Rectal smooth muscle tissue (tissue), 1 donor: ENCODE measurements around the gene HNF4A.

Experiments
- H3K27ac ChIP-seq: one replicate; pipeline ENCODE4 v1.7.0; 2013; ENCODE audit warnings: low read depth, low read length, inconsistent platforms
- H3K27me3 ChIP-seq: one replicate; pipeline ENCODE4 v1.7.0; 2013; ENCODE audit warnings: low read length; ENCODE audit not compliant: control insufficient read depth, insufficient read depth
- H3K36me3 ChIP-seq: one replicate; pipeline ENCODE4 v1.7.0; 2013; ENCODE audit warnings: low read length; ENCODE audit not compliant: control insufficient read depth, insufficient read depth
- H3K4me1 ChIP-seq: one replicate; pipeline ENCODE4 v1.7.0; 2013; ENCODE audit warnings: low read length; ENCODE audit not compliant: control insufficient read depth, insufficient read depth
- H3K4me3 ChIP-seq: one replicate; pipeline ENCODE4 v1.7.0; 2013; ENCODE audit warnings: low read length
- H3K9ac ChIP-seq: one replicate; pipeline ENCODE4 v1.7.0; 2013; ENCODE audit warnings: low read length

Gene HNF4A

GRCh38 chr20:44354979-44355497 is 461 bp upstream of the HNF4A start:
- H3K4me1 ChIP-seq, result no peaks in the 10 kb centered on the region
- no peak overlapping the region for H3K27ac ChIP-seq
- no peak overlapping the region for H3K9ac ChIP-seq
- H3K36me3 ChIP-seq, result no peaks in the 10 kb centered on the region
- H3K27me3 ChIP-seq, result no peaks in the 10 kb centered on the region
- peak overlapping the region; percentile 57 for H3K4me3 ChIP-seq

- no peak overlapping the region for H3K27ac ChIP-seq
- H3K36me3 ChIP-seq, result no peaks in the 10 kb centered on the region
- peak overlapping the region; percentile 0 for H3K9ac ChIP-seq
- H3K27me3 ChIP-seq, result no peaks in the 10 kb centered on the region
- H3K4me1 ChIP-seq, result no peaks in the 10 kb centered on the region
- H3K4me3 ChIP-seq, result peak overlapping the region; percentile 57
Observed at GRCh38 chr20:44356353-44356723, 839 bp downstream of the HNF4A start.

GRCh38 chr20:44357020-44357419 is 1.5 kb downstream of the HNF4A start:
- no peaks in the 10 kb centered on the region for H3K36me3 ChIP-seq
- H3K27ac ChIP-seq, result no peak overlapping the region
- H3K4me3 ChIP-seq, result peak overlapping the region; percentile 22
- no peak overlapping the region for H3K9ac ChIP-seq
- no peaks in the 10 kb centered on the region for H3K4me1 ChIP-seq
- H3K27me3 ChIP-seq, result no peaks in the 10 kb centered on the region

GRCh38 chr20:44357555-44358125 is 2.1 kb downstream of the HNF4A start:
- no peaks in the 10 kb centered on the region for H3K27me3 ChIP-seq
- no peak overlapping the region for H3K9ac ChIP-seq
- no peak overlapping the region for H3K27ac ChIP-seq
- no peaks in the 10 kb centered on the region for H3K36me3 ChIP-seq
- no peaks in the 10 kb centered on the region for H3K4me1 ChIP-seq
- peak overlapping the region; percentile 23 for H3K4me3 ChIP-seq

- Histone ChIP-seq H3K9ac (no peak overlapping the region), H3K4me1 (no peaks in the 10 kb centered on the region), H3K27me3 (no peaks in the 10 kb centered on the region), H3K36me3 (no peaks in the 10 kb centered on the region), H3K27ac (no peak overlapping the region), H3K4me3 (no peak overlapping the region)
Observed at GRCh38 chr20:44358776-44359175, 3.3 kb downstream of the HNF4A start.

GRCh38 chr20:44360221-44360620 is 4.7 kb downstream of the HNF4A start:
- no peaks in the 10 kb centered on the region for H3K4me1 ChIP-seq
- no peaks in the 10 kb centered on the region for H3K27me3 ChIP-seq
- H3K27ac ChIP-seq, result no peak overlapping the region
- H3K36me3 ChIP-seq, result no peaks in the 10 kb centered on the region
- no peak overlapping the region for H3K9ac ChIP-seq
- no peak overlapping the region for H3K4me3 ChIP-seq

GRCh38 chr20:44361021-44361420 is 5.5 kb downstream of the HNF4A start:
- no peak overlapping the region for H3K9ac ChIP-seq
- no peaks in the 10 kb centered on the region for H3K4me1 ChIP-seq
- H3K36me3 ChIP-seq, result no peaks in the 10 kb centered on the region
- no peaks in the 10 kb centered on the region for H3K27me3 ChIP-seq
- no peak overlapping the region for H3K4me3 ChIP-seq
- no peak overlapping the region for H3K27ac ChIP-seq

- Histone ChIP-seq H3K4me3 (no peak overlapping the region), H3K36me3 (no peaks in the 10 kb centered on the region), H3K27ac (no peak overlapping the region), H3K4me1 (no peaks in the 10 kb centered on the region), H3K9ac (no peak overlapping the region), H3K27me3 (no peaks in the 10 kb centered on the region)
Observed at GRCh38 chr20:44362466-44362940, 7.0 kb downstream of the HNF4A start.

GRCh38 chr20:44364068-44364467 is 8.6 kb downstream of the HNF4A start:
- Histone ChIP-seq H3K9ac (no peak overlapping the region), H3K4me3 (no peak overlapping the region), H3K27me3 (no peaks in the 10 kb centered on the region), H3K27ac (no peak overlapping the region), H3K4me1 (no peaks in the 10 kb centered on the region), H3K36me3 (no peaks in the 10 kb centered on the region)

- H3K4me1 ChIP-seq, result no peaks in the 10 kb centered on the region
- H3K36me3 ChIP-seq, result no peaks in the 10 kb centered on the region
- no peak overlapping the region for H3K27ac ChIP-seq
Observed at GRCh38 chr20:44364780-44365179, 9.3 kb downstream of the HNF4A start.

GRCh38 chr20:44367746-44368145 is 12.2 kb downstream of the HNF4A start:
- Histone ChIP-seq H3K27ac (no peak overlapping the region), H3K36me3 (no peaks in the 10 kb centered on the region), H3K9ac (no peak overlapping the region), H3K4me1 (no peaks in the 10 kb centered on the region), H3K4me3 (no peak overlapping the region), H3K27me3 (no peaks in the 10 kb centered on the region)

More at GRCh38 chr20:44364780-44365179, 9.3 kb downstream of the HNF4A start:
- Histone ChIP-seq H3K27me3 (no peaks in the 10 kb centered on the region), H3K4me3 (no peak overlapping the region), H3K9ac (no peak overlapping the region)

GRCh38 chr20:44370639-44371218 is 15.2 kb downstream of the HNF4A start:
- Histone ChIP-seq H3K9ac (no peak overlapping the region), H3K36me3 (no peaks in the 10 kb centered on the region), H3K4me1 (no peaks in the 10 kb centered on the region), H3K27me3 (no peaks in the 10 kb centered on the region), H3K27ac (no peak overlapping the region), H3K4me3 (no peak overlapping the region)

GRCh38 chr20:44382641-44383040 is 27.1 kb downstream of the HNF4A start:
- Histone ChIP-seq H3K27me3 (no peaks in the 10 kb centered on the region), H3K4me3 (no peak overlapping the region), H3K9ac (no peak overlapping the region), H3K27ac (no peak overlapping the region), H3K36me3 (no peaks in the 10 kb centered on the region), H3K4me1 (no peaks in the 10 kb centered on the region)
